ENCODE results near the gene PCK1.

Gene PCK1

DNA sequence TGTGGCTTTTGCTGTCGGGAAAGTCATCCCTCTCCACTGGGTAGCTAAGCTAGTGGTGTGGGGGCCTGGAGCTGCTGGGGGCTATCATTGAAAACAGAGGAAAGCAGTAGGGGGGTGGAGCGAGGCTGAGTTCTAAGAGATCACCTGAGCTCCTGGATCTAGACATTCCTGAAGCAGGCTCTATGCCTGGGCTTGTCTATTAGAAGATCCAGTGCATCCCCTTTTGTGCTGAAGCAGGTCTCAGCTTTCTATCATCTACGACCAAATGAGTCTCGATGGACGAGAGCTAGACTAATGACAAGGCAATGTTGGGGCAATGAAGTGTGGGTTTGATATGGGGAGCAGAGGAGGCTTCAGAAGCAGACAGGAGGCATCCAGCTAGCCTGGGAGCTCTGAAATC, 40.8 kb downstream of the PCK1 start:
- H3K36me3 ChIP-seq (ENCODE audit: control insufficient read depth, low read length): no peaks in the 10 kb centered on the region
- no peaks in the 10 kb centered on the region for H3K4me1 ChIP-seq (ENCODE audit: control insufficient read depth, low read length)
- no peak overlapping the region for H3K4me3 ChIP-seq (ENCODE audit: low read length)
- H4K20me1 ChIP-seq (ENCODE audit: control insufficient read depth, insufficient read depth, low read depth, low read length): no peaks in the 10 kb centered on the region
- H3K79me2 ChIP-seq (ENCODE audit: control insufficient read depth, low read length): no peaks in the 10 kb centered on the region
- no peaks in the 10 kb centered on the region for H3K9me2 ChIP-seq (replicated peaks; ENCODE audit: control insufficient read depth, low read length)
- no peak for TF ChIP-seq EZH2phosphoT487 (IDR thresholded peaks at IDR 0.05; ENCODE audit: borderline replicate concordance, low read length)
- TF ChIP-seq, protein P1, sequence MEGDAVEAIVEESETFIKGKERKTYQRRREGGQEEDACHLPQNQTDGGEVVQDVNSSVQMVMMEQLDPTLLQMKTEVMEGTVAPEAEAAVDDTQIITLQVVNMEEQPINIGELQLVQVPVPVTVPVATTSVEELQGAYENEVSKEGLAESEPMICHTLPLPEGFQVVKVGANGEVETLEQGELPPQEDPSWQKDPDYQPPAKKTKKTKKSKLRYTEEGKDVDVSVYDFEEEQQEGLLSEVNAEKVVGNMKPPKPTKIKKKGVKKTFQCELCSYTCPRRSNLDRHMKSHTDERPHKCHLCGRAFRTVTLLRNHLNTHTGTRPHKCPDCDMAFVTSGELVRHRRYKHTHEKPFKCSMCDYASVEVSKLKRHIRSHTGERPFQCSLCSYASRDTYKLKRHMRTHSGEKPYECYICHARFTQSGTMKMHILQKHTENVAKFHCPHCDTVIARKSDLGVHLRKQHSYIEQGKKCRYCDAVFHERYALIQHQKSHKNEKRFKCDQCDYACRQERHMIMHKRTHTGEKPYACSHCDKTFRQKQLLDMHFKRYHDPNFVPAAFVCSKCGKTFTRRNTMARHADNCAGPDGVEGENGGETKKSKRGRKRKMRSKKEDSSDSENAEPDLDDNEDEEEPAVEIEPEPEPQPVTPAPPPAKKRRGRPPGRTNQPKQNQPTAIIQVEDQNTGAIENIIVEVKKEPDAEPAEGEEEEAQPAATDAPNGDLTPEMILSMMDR (IDR thresholded peaks at IDR 0.05; ENCODE audit: low read depth, low read length, poor library complexity, severe bottlenecking): no peak
- no peaks in the 10 kb centered on the region for H3K9me3 ChIP-seq (ENCODE audit: control insufficient read depth, insufficient read depth, low read length)
- no peak overlapping the region for H3K27ac ChIP-seq (ENCODE audit: low read depth, low read length)
- no peaks in the 10 kb centered on the region for H3F3A ChIP-seq (ENCODE audit: control insufficient read depth, insufficient read depth)
- H3K4me2 ChIP-seq (ENCODE audit: low read length): no peak overlapping the region
- peaks cover 73% of the 10 kb centered on the region for H3K27me3 ChIP-seq (ENCODE audit: control insufficient read depth, low read length)

DNA sequence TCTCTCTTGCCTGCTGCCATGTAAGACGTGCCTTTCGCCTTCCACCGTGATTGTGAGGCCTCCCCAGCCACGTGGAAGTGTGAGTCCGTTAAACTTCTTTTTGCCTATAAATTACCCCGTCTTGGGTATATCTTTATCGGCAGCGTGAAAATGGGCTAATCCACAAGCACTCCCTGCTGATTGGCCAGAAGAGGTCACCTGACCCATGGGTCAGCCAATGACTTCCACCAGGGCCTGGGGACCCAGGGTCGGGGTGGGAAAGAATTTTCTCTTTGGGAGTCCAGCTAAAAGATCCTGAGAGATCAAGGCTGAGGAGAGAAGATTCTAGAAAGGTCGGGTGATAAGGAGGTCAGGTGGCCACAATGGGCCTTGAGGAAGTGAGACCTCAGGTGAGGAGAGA, 42.2 kb downstream of the PCK1 start:
- Histone ChIP-seq H3K9me3 (ENCODE audit: control insufficient read depth, insufficient read depth, low read length) (no peaks in the 10 kb centered on the region), H4K20me1 (ENCODE audit: control insufficient read depth, insufficient read depth, low read depth, low read length) (no peaks in the 10 kb centered on the region), H3K79me2 (ENCODE audit: control insufficient read depth, low read length) (no peaks in the 10 kb centered on the region), H3F3A (ENCODE audit: control insufficient read depth, insufficient read depth) (no peaks in the 10 kb centered on the region), H3K9me2 (replicated peaks; ENCODE audit: control insufficient read depth, low read length) (no peaks in the 10 kb centered on the region), H3K4me1 (ENCODE audit: control insufficient read depth, low read length) (no peaks in the 10 kb centered on the region), H3K4me3 (ENCODE audit: low read length) (no peak overlapping the region), H3K27ac (ENCODE audit: low read depth, low read length) (no peak overlapping the region), H3K27me3 (ENCODE audit: control insufficient read depth, low read length) (peaks cover 75% of the 10 kb centered on the region), H3K4me2 (ENCODE audit: low read length) (no peak overlapping the region), H3K36me3 (ENCODE audit: control insufficient read depth, low read length) (no peaks in the 10 kb centered on the region)
- no peak for TF ChIP-seq EZH2phosphoT487 (IDR thresholded peaks at IDR 0.05; ENCODE audit: borderline replicate concordance, low read length)
- TF ChIP-seq, protein P1 (IDR thresholded peaks at IDR 0.05; ENCODE audit: low read depth, low read length, poor library complexity, severe bottlenecking): no peak

DNA sequence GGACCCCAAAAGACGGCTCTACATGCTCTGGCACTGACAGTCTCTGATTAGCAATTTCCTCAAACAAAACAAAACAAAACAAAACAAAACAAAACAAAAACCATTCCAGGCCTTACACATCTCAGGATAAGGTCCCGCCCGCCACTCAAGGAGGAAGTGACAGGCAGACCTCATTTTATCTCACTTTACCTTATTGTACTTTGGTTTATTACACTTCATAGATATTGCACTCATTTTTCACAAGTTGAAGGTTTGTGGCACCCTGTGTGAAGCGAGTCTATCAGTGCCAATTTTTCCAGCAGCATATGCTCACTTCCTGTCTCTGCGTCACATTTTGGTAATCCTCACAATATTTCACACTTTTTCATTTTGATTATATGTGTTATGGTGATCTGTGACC, 44.1 kb downstream of the PCK1 start:
- Histone ChIP-seq H3K9me3 (ENCODE audit: control insufficient read depth, insufficient read depth, low read length) (no peaks in the 10 kb centered on the region), H3K4me3 (ENCODE audit: low read length) (no peak overlapping the region), H3K27ac (ENCODE audit: low read depth, low read length) (no peak overlapping the region), H3K9me2 (replicated peaks; ENCODE audit: control insufficient read depth, low read length) (no peaks in the 10 kb centered on the region), H3F3A (ENCODE audit: control insufficient read depth, insufficient read depth) (no peaks in the 10 kb centered on the region), H3K4me1 (ENCODE audit: control insufficient read depth, low read length) (peaks cover 6% of the 10 kb centered on the region), H3K36me3 (ENCODE audit: control insufficient read depth, low read length) (no peaks in the 10 kb centered on the region), H3K79me2 (ENCODE audit: control insufficient read depth, low read length) (no peaks in the 10 kb centered on the region), H3K4me2 (ENCODE audit: low read length) (no peak overlapping the region), H3K27me3 (ENCODE audit: control insufficient read depth, low read length) (peaks cover 75% of the 10 kb centered on the region), H4K20me1 (ENCODE audit: control insufficient read depth, insufficient read depth, low read depth, low read length) (peaks cover 10% of the 10 kb centered on the region; the same call in 1 of the 2 replicates)
- TF ChIP-seq, protein P1 (IDR thresholded peaks at IDR 0.05; ENCODE audit: low read depth, low read length, poor library complexity, severe bottlenecking): no peak
- TF ChIP-seq EZH2phosphoT487 (IDR thresholded peaks at IDR 0.05; ENCODE audit: borderline replicate concordance, low read length): no peak

All from DOHH2 (cell line).